Bronchial epithelial cell (primary cell): ENCODE results near the gene PTPRT. TPM values are rescaled to one million over a fixed set of nuclear protein-coding genes. Genes with fewer than 3 reads are reported as not detected.

Source experiments
- DNase-seq: peaks from one replicate; pipeline ENCODE4 v3.0.0-alpha.2; 2010; ENCODE audit warnings: low read depth
- FAIRE-seq: peaks from 2 replicates; lab custom pipeline; 2011; peaks lifted over from hg19 to GRCh38; lab: Jason Lieb, UNC
- H3K27me3 ChIP-seq: 2 replicates; pipeline ENCODE4 v1.5.1; 2011; ENCODE audit warnings: low read length; ENCODE audit not compliant: control insufficient read depth, insufficient read depth
- H3K36me3 ChIP-seq: 2 replicates; pipeline ENCODE4 v1.5.1; 2011; ENCODE audit warnings: low read length; ENCODE audit not compliant: control insufficient read depth, insufficient read depth
- H3K4me3 ChIP-seq: 2 replicates; pipeline ENCODE4 v1.5.1; 2011; ENCODE audit warnings: mild to moderate bottlenecking, low read depth, low read length, control low read depth
- CTCF ChIP-seq: IDR thresholded peaks from 2 replicates; pipeline ENCODE4 v1.5.1; 2011; ENCODE audit warnings: mild to moderate bottlenecking, moderate library complexity, low read length, control low read depth, inconsistent platforms; ENCODE audit not compliant: insufficient read depth, severe bottlenecking
- total RNA-seq: library from RNA; depleted of rRNA; stranded (reverse); fragments of >200 nt; gene quantifications from 2 replicates; pipeline ENCODE4 v1.2.1, GENCODE V29; 2014

The PTPRT gene
- total RNA-seq, 1 donor from 2014 or later: not detected

GRCh38 chr20:42063141-42063540 lies 1126.6 kb downstream of the PTPRT start:
- FAIRE-seq (no peak), DNase-seq (no peak)
- H3K36me3 ChIP-seq: no peaks in the 10 kb centered on the region
- no peak overlapping the region for H3K4me3 ChIP-seq
- no peak for TF ChIP-seq CTCF
- no peaks in the 10 kb centered on the region for H3K27me3 ChIP-seq

- no peak for TF ChIP-seq CTCF
- no peaks in the 10 kb centered on the region for H3K36me3 ChIP-seq
- H3K4me3 ChIP-seq: no peak overlapping the region
- FAIRE-seq (no peak), DNase-seq (no peak)
- no peaks in the 10 kb centered on the region for H3K27me3 ChIP-seq
These were observed 1136.4 kb downstream of the PTPRT start for GRCh38 chr20:42053350-42053749.

GRCh38 chr20:42051921-42052320 lies 1137.8 kb downstream of the PTPRT start:
- Histone ChIP-seq H3K4me3 (no peak overlapping the region), H3K27me3 (no peaks in the 10 kb centered on the region), H3K36me3 (no peaks in the 10 kb centered on the region)
- FAIRE-seq (no peak), DNase-seq (no peak)
- no peak for TF ChIP-seq CTCF

GRCh38 chr20:42046371-42047085 lies 1143.2 kb downstream of the PTPRT start:
- Histone ChIP-seq H3K36me3 (no peaks in the 10 kb centered on the region), H3K27me3 (no peaks in the 10 kb centered on the region), H3K4me3 (no peak overlapping the region)
- DNase-seq (no peak), FAIRE-seq (no peak)
- TF ChIP-seq CTCF: no peak

GRCh38 chr20:42043921-42044320 lies 1145.8 kb downstream of the PTPRT start:
- Histone ChIP-seq H3K4me3 (no peak overlapping the region), H3K36me3 (no peaks in the 10 kb centered on the region), H3K27me3 (no peaks in the 10 kb centered on the region)
- TF ChIP-seq CTCF: no peak
- FAIRE-seq: no peak
- no peak for DNase-seq
